PC-9 (cell line): ENCODE results near the gene PAX7. TPM values are rescaled to one million over a fixed set of nuclear protein-coding genes. Genes with fewer than 3 reads are reported as not detected.

Experiments used
- BruUV-seq: library from RNA; stranded (reverse); fragments of 400-500 nt; replicated peaks from 2 replicates; lab custom pipeline; 2021; lab: Mats Ljungman, UMichigan
- CTCF ChIA-PET: fragments of 300-600 bp; sonication (Branson Sonifier 250); formaldehyde crosslinking; loops from one replicate; lab custom pipeline; 2022; ENCODE audit warnings: antibody characterized with exemption; lab: Charles Lee
- POLR2A ChIA-PET: fragments of 300-600 bp; sonication (Branson Sonifier 250); formaldehyde crosslinking; loops from one replicate; lab custom pipeline; 2022; ENCODE audit warnings: antibody characterized with exemption; ENCODE audit not compliant: unreplicated experiment; lab: Charles Lee
- DNase-seq, 2 experiments: peaks; one replicate each; pipeline versions ENCODE4 v3.0.0 to v3.0.0-alpha.2; 2015 to 2022; ENCODE audit warnings: mixed read lengths in 1 of 2
- H2AFZ ChIP-seq: fragments of 200-600 bp; sonication (generic); 2 replicates; pipeline ENCODE4 v1.8.1; 2017; ENCODE audit warnings: antibody characterized with exemption
- H3F3A ChIP-seq: fragments of 200-600 bp; sonication (generic); 2 replicates; pipeline ENCODE4 v1.8.1; 2017; ENCODE audit warnings: antibody characterized with exemption, mild to moderate bottlenecking, low read depth; ENCODE audit not compliant: insufficient read depth
- H3K27ac ChIP-seq: fragments of 200-600 bp; sonication (generic); 2 replicates; pipeline ENCODE4 v1.6.1; 2016; ENCODE audit warnings: mixed run types
- H3K27me3 ChIP-seq: fragments of 200-600 bp; sonication (generic); 2 replicates; pipeline ENCODE4 v1.6.1; 2016; ENCODE audit warnings: low read depth, mixed run types; ENCODE audit not compliant: insufficient read depth
- H3K36me3 ChIP-seq: fragments of 200-600 bp; sonication (generic); 2 replicates; pipeline ENCODE4 v1.6.1; 2016; ENCODE audit warnings: low read depth, mixed run types
- H3K4me1 ChIP-seq: fragments of 200-600 bp; sonication (generic); replicated peaks from 2 replicates; pipeline ENCODE4 v1.6.1; 2016; ENCODE audit warnings: mixed run types; ENCODE audit not compliant: insufficient read depth
- H3K4me2 ChIP-seq: fragments of 200-600 bp; sonication (generic); 2 replicates; pipeline ENCODE4 v1.6.1; 2017; ENCODE audit warnings: mixed run types
- H3K4me3 ChIP-seq: fragments of 200-600 bp; sonication (generic); 2 replicates; pipeline ENCODE4 v1.6.1; 2016; ENCODE audit warnings: mixed run types
- H3K79me2 ChIP-seq: fragments of 200-600 bp; sonication (generic); 2 replicates; pipeline ENCODE4 v1.6.1; 2017; ENCODE audit warnings: low read depth, mixed run types
- H3K9me2 ChIP-seq: fragments of 200-600 bp; sonication (generic); 2 replicates; pipeline ENCODE4 v1.8.1; 2017; ENCODE audit warnings: mild to moderate bottlenecking; ENCODE audit not compliant: insufficient read depth
- H3K9me3 ChIP-seq: fragments of 200-600 bp; sonication (generic); 2 replicates; pipeline ENCODE4 v1.8.1; 2016; ENCODE audit warnings: low read depth; ENCODE audit not compliant: insufficient read depth
- H4K20me1 ChIP-seq: fragments of 200-600 bp; sonication (generic); 2 replicates; pipeline ENCODE4 v1.8.1; 2017; ENCODE audit not compliant: insufficient read depth
- CTCF ChIP-seq: fragments of 200-600 bp; sonication (generic); conservative IDR thresholded peaks from 2 replicates; pipeline ENCODE4 v1.6.1; 2017; ENCODE audit warnings: mixed run types, antibody characterized with exemption, mild to moderate bottlenecking, moderate library complexity
- EZH2 ChIP-seq: fragments of 200-600 bp; sonication (generic); IDR thresholded peaks from 2 replicates; pipeline ENCODE4 v1.8.0; 2017; ENCODE audit warnings: antibody characterized with exemption, low read depth
- intact Hi-C: fragments of 100-400 bp; cut with micrococcal nuclease; formaldehyde crosslinking; loops from one replicate; pipeline ENCODE4 v1.10.0; 2022; ENCODE audit not compliant: unreplicated experiment
- total RNA-seq: library from RNA; stranded (reverse); gene quantifications from 2 replicates; pipeline ENCODE4 v1.2.3, GENCODE V29; 2021

The PAX7 gene
- total RNA-seq, 1 experiment from 2014 or later: not detected

GRCh38 chr1:18611311-18611710 lies 19.3 kb upstream of the PAX7 start:
- Histone ChIP-seq H3K9me2 (no peaks in the 10 kb centered on the region), H3K9me3 (no peaks in the 10 kb centered on the region), H4K20me1 (no peaks in the 10 kb centered on the region), H3K36me3 (no peaks in the 10 kb centered on the region), H2AFZ (no peak overlapping the region), H3K4me3 (no peak overlapping the region), H3K27ac (no peak overlapping the region), H3K79me2 (no peaks in the 10 kb centered on the region), H3K4me1 (peaks cover 15% of the 10 kb centered on the region), H3F3A (no peaks in the 10 kb centered on the region), H3K27me3 (no peaks in the 10 kb centered on the region), H3K4me2 (no peak overlapping the region)
- CTCF ChIA-PET: no interaction called here
- TF ChIP-seq EZH2: no peak
- TF ChIP-seq CTCF: no peak
- no peak for DNase-seq
- POLR2A ChIA-PET: no interaction called here
- no TSS peak for BruUV-seq
- intact Hi-C loops: no loop called here

- Histone ChIP-seq H3K4me1 (peaks cover 8% of the 10 kb centered on the region), H3K27ac (no peak overlapping the region), H3K9me3 (no peaks in the 10 kb centered on the region), H3K4me2 (no peak overlapping the region), H3K79me2 (no peaks in the 10 kb centered on the region), H3K4me3 (no peak overlapping the region), H2AFZ (no peak overlapping the region), H3K27me3 (no peaks in the 10 kb centered on the region), H3F3A (no peaks in the 10 kb centered on the region), H3K36me3 (no peaks in the 10 kb centered on the region), H3K9me2 (no peaks in the 10 kb centered on the region), H4K20me1 (no peaks in the 10 kb centered on the region)
- no TSS peak for BruUV-seq
- POLR2A ChIA-PET: no interaction called here
- intact Hi-C loops: no loop called here
- TF ChIP-seq EZH2 (no peak), CTCF (no peak)
- no peak for DNase-seq
- CTCF ChIA-PET: no interaction called here
Observed at GRCh38 chr1:18612073-18612472, 18.6 kb upstream of the PAX7 start.

- Histone ChIP-seq H3K4me3 (no peak overlapping the region), H3K79me2 (no peaks in the 10 kb centered on the region), H3K27ac (no peak overlapping the region), H3K4me2 (no peak overlapping the region), H3K9me2 (no peaks in the 10 kb centered on the region), H3K27me3 (no peaks in the 10 kb centered on the region), H3F3A (peaks cover 14% of the 10 kb centered on the region), H3K36me3 (no peaks in the 10 kb centered on the region), H4K20me1 (no peaks in the 10 kb centered on the region), H3K9me3 (no peaks in the 10 kb centered on the region), H3K4me1 (peaks cover 13% of the 10 kb centered on the region), H2AFZ (no peak overlapping the region)
- ChIA-PET CTCF (no interaction called here), POLR2A (no interaction called here)
- no peak for TF ChIP-seq CTCF
- no peak for TF ChIP-seq EZH2
- no TSS peak for BruUV-seq
- DNase-seq: no peak
- intact Hi-C loops: no loop called here
Observed at GRCh38 chr1:18614069-18614735, 16.4 kb upstream of the PAX7 start.
